GM19193 (cell line): ENCODE data around the gene PTPRN2.

Source experiments
- POLR2A ChIP-seq: IDR thresholded peaks from 4 replicates; pipeline ENCODE4 v1.6.1; 2011; ENCODE audit not compliant: insufficient read depth, insufficient read length; ENCODE audit errors: extremely low read depth

PTPRN2 gene

DNA sequence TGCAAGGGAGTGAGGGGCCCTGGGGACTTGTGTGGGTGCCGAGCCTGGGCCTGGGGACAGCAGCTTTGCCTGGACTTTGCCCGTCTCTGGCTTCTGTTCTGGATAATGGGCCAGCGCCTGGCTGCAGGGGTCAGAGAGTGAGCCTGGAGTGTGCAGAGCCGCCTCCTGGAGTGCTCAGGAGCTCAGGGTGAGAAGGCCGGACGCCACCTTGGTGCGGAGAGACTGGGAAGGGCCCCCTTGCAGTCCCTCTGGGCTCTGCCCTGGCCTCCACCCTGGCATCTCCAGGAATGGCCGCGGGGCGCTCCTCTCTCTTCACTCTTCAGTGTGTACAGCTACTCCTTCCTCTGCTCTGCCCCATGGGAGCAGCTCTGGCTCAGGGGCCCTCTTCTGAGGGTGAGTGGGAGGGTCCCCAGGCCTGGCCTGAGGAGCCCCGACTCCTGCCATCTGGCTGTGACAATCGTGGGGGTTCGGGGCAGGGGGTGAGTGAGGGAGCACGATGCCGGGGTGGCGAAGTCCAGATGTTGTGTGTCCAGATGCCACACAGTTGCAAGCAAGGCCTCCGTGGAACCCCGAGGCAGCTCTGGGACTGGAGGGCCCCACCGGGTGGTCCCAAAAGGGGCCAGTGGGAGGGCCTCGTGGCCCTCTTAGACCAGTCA is 1063.7 kb downstream of the PTPRN2 start:
- no peak for TF ChIP-seq POLR2A

- TF ChIP-seq POLR2A: no peak
Observed at GRCh38 chr7:157523371-157523765, 1064.3 kb downstream of the PTPRN2 start.

DNA sequence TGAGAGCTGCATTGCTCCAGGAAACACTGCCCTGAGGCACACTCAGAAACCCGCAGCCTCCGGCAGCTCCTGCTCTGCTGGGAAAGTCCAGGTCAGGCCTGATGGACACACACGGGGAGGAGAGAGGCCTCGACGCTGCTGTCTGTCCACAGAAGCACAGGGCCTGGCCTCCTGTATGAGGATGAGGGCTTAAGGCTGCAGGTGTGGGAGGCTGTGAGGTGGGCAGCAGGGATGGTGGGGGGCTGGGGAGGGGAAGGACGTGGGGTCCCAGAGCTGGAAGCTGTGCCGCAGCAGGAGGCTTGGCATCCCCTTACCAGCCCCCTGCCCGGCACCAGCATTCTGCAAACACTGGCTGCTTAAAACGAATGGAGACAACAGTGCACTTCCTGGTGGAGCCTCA is 1064.7 kb downstream of the PTPRN2 start:
- TF ChIP-seq POLR2A: no peak

- no peak for TF ChIP-seq POLR2A
Observed at GRCh38 chr7:157522189-157522588, 1065.4 kb downstream of the PTPRN2 start.

DNA sequence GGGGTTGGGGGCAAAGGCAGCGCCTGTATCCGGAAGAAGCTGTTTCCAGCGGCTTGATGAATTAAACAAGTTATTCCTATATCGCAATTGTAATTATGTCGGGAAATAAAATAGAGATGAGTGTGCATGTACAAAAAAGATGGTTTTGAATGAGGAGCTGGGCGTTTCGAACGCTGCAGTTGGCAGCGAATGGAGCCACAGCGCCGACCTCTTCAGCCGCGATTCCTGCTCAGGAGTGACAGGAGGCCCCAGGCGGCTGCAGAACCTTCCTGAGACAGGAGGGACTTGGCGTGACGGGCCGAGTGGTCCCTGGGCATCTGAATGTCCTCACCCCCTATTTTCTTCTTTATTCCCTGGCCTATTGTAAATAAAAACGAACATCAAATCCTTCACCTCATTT is 1065.9 kb downstream of the PTPRN2 start:
- no peak for TF ChIP-seq POLR2A

GRCh38 chr7:157521061-157521731 is 1066.4 kb downstream of the PTPRN2 start:
- no peak for TF ChIP-seq POLR2A

GRCh38 chr7:157520249-157520648 is 1067.4 kb downstream of the PTPRN2 start:
- TF ChIP-seq POLR2A: no peak

DNA sequence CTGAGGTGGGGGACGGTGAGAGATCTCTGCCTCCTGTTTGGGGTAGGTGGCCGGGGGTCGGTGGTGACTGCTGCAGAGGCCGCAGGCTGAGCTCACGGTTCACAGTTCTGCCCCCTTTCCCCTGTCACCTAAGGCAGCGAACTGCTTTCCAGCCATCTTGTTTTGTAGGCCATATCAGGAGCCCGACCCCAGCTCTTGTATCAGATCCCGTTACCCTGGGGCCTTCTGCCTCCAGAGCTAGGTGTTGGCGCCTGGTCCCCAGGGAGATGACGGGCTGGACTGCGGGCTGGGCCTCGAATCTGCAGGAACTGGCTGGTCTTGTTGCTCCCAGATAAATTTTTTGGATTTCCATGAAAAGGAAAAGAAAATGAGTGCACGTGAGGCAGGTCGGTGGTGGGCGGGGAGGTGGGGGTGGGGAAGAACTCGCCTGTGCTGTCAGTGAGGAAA is 1067.8 kb downstream of the PTPRN2 start:
- no peak for TF ChIP-seq POLR2A

DNA sequence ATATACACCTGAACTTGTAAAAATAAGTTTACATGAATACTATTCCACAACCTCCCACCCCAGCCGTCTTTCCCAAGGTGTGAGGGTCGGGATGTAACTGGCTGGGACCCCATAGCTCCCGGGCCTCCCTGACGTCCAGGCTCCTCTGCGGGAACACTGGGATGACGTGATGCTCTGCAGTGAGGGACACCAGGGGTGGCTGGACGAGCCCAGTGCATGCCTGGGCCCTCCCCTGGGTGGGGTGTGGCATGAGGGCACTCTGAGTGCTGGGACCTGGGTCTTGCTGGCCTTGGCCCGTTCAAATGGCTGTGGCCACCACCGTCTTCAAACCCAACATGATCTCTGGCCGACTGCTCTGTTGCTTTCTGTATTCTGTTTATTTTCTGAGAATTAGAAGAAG is 1068.4 kb downstream of the PTPRN2 start:
- TF ChIP-seq POLR2A: no peak

GRCh38 chr7:157518514-157519175 is 1069.0 kb downstream of the PTPRN2 start:
- TF ChIP-seq POLR2A: no peak

- TF ChIP-seq POLR2A: no peak
Observed at GRCh38 chr7:157517782-157518513, 1069.7 kb downstream of the PTPRN2 start.

DNA sequence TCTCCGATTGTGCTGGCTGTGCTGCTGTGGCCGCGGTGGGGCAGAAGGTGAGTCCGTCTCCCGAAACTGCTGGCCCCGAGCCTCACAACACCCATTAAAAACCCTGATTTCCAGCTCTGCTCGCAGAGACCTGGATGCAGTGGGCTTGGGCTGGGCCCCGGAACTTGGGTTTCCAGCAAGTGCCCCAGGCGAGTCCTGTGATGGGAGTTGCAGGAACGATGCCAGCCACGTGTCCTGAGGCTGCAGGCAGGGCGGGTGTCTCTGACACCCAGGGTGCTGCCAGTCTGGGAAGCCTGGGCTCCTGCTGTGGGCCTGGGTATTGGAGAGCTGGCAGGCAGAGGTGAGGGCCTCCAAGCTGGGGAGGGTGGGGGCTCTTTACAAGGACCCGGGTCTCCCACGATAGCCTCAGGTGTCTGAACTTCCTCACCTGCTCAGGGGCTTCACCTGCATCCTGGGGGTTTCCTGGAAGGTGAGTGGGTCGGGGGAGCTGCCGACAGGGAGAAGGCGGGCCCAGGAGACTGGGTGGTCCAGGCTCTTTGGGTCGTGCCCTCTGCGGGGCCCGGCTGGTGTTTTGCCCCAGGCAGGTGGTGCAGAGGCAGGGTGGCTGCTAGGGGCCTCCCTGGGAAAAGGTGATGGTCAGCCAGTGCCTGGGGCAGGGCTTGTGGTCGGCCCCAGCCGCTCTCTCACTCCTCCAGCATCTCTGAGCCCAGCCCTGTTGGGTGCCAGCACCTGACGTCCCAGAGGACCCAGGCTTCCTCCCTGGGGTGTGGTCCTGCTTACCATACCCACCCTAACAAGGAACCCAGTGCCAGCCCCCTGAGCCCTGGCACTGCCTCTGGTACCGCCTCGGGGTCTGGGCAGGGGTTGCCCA is 1070.5 kb downstream of the PTPRN2 start:
- TF ChIP-seq POLR2A: no peak

DNA sequence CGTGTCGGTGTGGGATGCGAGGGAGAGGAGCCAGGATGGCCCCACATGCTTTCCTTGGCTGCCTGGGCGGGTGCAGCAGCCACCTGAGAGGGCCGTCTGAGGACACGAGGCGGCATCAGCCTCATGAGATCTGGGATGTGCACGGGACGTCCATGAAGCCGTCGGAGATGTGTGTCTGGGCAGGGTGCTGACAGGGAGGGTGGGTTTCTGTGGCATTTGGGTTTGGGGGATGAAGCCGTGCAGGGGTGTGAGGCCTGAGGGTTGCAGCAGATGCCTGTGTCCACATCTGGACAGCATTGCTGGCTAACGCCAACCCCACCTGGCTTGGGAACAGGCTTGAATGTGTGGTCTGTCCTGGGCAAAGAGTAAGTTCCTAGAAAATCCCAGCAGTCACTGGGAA is 1071.3 kb downstream of the PTPRN2 start:
- TF ChIP-seq POLR2A: no peak

DNA sequence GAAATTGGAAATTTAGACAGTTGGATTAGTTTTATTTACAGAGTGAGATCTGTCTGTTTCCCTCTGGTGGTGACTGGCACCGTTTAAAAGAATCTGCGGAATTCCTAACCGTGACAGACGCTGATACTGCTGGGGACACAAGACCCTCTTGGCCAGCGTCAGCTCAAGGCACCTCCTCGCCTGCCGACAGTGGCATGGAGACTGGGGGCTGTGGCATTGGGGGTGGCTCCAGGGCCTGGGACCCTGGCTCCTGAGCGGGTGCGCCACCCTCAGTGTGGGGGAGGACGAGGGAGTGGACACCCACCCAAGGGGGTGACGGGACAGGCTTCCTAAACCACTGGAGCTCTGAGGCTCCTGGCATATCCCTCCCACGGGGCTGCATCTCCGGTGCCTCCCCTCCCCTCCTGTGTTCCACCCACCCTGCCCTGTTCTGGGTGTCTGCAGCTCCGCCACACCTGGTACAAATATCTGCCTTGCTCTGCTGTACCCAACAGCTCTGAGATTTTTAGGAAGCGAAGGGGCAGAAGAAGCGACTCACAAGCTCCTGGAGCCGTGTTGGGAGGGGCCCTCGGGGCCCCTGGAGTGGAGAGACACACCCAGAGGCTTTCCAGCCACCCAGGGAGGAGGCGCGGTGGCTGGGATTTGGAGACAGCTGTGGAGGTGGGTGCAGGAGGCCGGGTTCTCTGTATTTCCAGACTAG is 1072.1 kb downstream of the PTPRN2 start:
- TF ChIP-seq POLR2A: no peak
